SKM-1 treated with dmso at 0.1 percent for 144 hours (cell line): ENCODE data around the gene ORC5.
"Not testable (repeated sequence)": the region's sequence is repeated elsewhere in the genome, so short reads cannot be mapped to it uniquely, and the experiment has no call there.

Experiments
- DNase-seq: peaks from one replicate; lab custom pipeline; 2025; ENCODE audit not compliant: unreplicated experiment; lab: John Stamatoyannopoulos, UW

ORC5 gene

DNA sequence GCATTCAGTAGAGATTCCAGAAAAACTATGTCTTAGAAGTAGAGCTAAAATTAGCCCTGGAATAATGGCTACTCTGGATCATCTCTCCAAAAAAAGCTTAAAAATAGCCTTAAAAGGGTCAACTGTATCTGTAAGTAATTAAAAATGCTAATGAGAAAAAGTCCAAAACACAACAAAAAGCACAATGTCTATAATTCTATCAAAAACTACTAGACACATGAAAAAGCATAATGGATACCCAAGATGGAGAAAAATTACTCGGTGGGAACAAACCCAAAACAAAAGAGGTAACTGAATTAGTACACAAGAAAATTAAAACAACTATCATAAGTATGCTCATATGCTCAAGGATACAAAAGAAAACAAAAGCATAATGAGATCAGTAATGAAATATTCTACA, 15.4 kb downstream of the ORC5 start:
- DNase-seq, result no peak

DNA sequence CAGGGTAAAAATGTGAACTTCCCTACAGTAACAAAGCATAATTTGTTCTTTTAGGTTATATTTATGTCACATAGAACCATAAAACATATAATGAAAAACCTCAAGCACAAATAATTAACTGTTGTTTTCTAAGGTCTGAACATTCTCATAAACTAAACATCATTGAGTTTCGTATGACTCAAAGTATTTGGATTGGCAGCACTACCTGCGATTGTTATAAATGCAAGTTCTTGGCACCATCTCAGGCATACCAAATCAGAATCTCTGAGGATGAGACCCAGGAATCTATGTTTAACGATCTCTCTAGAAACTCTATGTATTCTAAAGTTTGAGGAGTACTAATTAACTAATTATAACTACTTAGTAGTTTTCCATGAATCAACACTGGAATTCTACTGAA, 22.5 kb downstream of the ORC5 start:
- DNase-seq, result no peak

- DNase-seq, result no peak
These were observed 28.6 kb downstream of the ORC5 start for GRCh38 chr7:104179178-104179577.

DNA sequence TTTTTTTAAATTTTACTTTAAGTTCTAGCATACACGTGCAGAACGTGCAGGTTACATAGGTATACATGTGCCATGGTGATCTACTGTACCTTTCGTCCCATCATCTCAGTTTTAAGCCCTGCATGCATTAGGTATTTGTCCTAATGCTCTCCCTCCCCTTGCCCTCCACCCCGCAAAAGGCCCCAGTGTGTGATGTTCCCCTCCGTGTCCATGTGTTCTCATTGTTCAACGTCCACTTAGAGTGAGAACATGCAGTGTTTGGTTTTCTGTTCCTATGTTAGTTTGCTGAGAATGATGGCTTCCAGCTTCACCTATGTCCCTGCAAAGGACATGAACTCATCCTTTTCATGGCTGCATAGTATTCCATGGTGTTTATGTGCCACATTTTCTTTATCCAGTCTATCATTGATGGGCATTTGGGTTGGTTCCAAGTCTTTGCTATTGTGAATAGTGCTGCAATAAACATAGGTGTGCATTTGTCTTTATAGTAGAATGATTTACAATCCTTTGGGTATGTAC, 30.2 kb downstream of the ORC5 start:
- DNase-seq, result not testable (repeated sequence)

DNA sequence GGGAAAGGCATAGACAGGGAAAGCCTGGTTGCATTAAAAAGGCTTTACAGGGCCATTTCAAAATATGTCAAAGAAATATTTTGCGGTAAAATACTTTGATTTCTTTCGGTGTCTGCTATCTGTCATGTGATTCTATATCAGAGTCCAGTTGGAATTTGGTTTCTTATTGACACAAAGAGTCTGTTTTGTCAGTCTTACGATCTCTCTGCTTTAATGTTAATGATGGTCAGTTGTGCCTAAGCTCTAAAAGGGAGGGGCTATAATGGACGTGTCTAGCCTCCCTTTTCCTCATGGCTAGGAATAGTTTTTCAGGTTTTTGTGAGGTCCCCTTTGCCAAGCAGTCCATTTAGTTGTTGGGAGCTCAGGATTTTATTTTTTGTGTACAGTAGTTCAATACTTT, 31.5 kb downstream of the ORC5 start:
- DNase-seq, result no peak

GRCh38 chr7:104175361-104175984, 32.3 kb downstream of the ORC5 start:
- no peak for DNase-seq

DNA sequence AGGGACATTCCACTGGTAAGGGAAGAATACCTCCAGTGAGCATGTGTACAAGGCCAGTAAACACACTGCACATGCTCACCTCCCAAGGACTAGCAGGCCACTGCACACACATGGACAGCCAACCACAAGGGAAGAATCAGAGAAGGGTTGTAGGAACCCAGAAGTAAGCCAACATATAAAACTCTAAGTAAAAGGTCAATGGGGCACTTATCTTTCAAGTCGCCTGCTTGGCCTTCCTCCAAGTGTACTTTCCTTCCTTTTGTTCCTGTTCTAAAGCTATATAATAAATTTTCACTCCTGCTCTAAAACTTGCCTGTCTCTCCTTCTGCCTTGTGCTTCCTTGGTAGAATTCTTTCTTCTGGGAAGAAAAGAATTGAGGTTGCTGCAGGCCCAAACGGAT, 33.0 kb downstream of the ORC5 start:
- DNase-seq, result no peak

DNA sequence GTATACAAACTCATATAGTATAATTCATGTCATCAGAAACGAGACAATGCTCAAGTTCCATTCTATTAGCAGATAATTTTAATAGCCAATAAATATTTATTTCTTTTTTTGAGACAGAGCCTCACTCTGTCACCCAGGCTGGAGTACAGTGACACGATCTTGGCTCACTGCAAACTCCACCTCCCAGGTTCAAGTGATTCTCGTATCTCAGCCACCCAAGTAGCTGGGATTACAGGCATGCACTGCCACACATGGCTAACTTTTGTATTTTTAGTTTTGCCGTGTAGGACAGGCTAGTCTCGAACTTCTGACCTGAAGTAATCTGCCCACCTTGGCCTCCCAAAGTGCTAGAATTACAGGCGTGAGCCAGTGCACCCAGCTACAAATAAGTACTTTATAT, 45.7 kb downstream of the ORC5 start:
- no peak for DNase-seq

DNA sequence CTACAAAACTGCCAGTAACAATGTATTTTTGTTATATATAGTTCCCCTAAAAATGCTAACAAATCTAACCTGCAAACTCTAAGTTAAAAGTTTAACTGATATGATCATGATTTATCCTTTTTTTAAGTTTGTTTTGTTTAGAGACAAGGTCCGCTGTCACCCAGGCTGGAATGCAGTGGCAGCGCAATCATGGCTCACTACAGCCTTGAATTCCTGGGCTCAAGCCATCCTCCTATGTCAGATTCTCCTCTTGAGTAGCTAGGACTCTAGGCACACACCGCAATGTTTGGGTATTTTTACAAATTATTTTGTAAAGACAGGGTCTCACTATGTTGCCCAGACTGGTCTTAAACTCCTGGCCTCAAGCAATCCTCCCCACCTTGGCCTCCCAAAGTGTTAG, 46.6 kb downstream of the ORC5 start:
- DNase-seq, result no peak

- peak; percentile 1 for DNase-seq
These were observed 47.4 kb downstream of the ORC5 start for GRCh38 chr7:104160375-104160774.

DNA sequence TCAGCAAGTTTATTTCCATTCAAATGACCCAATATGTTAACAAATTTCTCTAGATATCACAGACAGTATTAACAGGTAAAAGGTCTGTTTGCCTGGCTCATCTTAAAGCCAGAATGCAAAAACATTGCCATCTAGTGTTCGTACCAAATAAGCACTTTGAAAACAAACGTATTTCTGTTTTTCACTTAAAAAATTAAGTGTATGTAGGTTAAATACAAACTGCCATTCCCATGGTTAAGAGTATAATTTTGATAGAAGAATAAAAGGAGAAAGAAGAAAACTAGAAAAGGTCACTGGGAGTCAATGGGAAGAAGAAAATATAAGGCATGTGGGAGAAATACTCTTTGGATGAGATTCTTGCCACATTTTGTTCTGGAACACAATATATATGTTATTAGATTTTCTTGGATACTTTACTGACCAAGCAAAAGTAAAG, 51.0 kb downstream of the ORC5 start:
- DNase-seq, result peak; percentile 26

DNA sequence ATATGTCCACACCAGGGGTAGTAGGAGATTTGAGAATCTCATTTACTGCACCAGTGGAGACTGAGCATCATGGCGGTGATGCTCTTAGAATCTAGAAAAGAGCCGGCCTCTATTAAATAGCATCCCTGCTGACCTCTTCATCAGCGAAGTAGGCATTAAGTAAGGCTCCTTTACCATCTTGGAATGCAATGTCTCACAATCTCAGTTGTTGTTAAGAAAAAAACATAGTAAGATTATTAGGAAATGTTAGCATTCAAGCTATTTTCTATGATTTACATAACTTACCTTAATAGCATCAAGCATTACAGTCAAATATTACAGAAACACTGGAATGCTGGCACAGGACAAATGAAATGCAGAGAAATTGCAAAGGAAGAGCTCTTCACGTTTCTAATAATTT, 54.5 kb downstream of the ORC5 start:
- no peak for DNase-seq

- no peak for DNase-seq
These were observed 55.3 kb downstream of the ORC5 start for GRCh38 chr7:104152468-104152867.

GRCh38 chr7:104150470-104150869, 57.3 kb downstream of the ORC5 start:
- no peak for DNase-seq

- DNase-seq, result no peak
These were observed 58.0 kb downstream of the ORC5 start for GRCh38 chr7:104149822-104150221.

DNA sequence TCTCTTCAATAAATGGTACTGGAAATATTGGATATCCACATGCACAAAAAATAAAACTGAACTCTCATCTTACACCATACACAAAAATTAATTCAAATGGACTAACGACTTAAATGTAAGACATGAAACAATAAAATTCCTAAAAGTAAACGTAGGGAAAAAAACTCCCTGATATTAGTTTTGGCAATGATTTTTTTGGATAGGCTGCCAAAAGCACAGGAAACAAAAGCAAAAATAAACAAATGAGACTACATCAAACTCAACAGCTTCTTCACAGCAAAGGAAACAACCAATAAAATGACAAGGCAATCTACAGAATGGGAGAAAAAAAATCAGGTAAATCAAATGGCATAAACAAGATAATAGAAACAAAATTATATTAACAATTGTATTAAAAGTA, 65.7 kb downstream of the ORC5 start:
- DNase-seq, result no peak

- DNase-seq, result no peak
These were observed 69.8 kb downstream of the ORC5 start for GRCh38 chr7:104137971-104138370.

DNA sequence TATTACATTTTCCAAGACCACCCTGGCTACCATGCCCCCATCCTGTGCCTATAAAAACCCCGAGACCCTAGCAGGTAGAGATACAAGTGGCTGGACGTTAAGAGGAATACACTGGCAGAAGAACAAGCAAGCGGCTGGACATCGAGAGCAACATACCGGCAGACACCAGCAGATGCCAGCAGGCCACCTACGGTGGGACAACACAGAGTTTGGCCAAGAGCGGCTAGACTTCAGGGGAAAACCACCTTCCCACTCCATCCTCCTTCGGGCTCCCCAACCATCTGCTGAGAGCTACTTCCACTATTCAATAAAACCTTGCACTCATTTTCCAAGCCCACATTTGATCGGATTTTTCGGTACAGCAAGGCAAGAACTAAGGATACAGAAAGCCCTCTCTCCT, 70.3 kb downstream of the ORC5 start:
- DNase-seq, result no peak

- DNase-seq, result no peak
These were observed 70.8 kb downstream of the ORC5 start for GRCh38 chr7:104136981-104137380.

DNA sequence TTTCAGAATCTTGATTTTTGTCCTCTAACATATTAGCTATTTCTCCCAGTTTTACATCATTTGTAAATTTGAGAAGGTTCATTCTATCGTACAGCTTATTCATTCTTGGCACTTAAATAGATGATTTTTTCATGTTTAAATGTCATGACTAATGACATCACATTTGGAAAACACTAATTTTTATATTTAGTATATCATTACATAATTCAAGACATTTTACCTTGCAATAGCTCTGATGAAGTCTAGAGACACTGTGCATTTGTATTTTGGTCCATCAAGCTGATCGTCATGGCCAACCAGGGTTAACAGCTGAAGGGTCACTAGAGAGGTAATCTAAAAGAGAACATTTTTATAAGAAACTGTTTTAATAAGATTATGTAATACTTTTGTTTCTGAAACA, 71.3 kb downstream of the ORC5 start:
- DNase-seq, result no peak

DNA sequence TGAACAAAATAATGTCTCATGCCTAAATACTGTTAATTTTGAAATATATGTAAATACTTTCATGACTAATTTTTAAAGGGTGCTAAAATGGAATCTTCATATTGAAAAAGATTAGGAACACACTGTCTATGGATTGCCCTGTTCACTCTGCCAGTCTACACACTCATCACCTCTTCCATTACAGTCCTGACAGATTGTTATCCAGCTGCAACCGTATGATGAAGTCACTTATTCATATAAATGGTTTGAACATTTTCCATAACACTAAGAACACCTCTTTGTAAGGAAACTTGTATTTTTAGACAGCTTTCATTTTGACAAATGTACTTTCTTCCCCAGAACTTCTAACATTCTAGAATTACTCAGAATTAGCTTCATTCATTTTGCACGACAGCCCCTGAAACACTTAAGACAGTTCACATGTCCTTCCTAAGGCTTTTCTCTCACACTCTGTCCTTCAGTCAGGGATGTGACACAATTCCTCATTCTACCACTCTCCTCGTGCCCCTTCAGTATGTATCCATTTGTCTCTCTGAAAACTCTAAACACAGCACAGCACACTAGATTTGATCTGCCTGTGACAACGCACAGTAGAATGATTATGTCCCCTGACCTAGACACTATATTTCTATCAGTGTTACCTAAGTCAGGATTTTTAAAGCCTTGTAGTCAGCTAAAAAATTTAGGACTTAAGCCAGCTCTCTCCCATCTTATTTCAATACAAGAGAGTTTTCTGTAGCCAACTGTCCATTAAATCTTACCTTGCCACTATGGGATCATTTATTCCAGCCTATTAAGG, 71.9 kb downstream of the ORC5 start:
- no peak for DNase-seq

DNA sequence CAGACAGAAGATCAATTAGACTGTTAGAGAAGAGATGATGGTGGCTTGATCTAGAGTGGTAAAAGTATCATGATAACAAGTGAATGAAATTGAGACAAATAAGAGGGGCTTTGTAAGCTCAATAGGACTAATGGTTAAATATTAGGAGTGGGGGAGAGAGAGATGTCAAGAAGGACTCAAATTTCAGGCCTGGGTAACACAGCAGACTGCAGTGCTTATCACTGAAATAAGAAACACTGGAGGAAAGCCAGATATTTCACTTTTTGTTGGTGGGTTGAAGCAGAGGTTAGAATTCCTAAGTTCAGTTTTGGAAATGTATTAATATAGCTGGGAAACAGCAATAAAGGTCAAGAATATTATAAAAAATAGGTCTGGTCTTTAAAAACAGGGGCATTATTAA, 74.6 kb downstream of the ORC5 start:
- DNase-seq, result no peak

GRCh38 chr7:104130726-104131125, 77.1 kb downstream of the ORC5 start:
- DNase-seq, result no peak
